SU-DHL-6 (cell line): ENCODE data around the gene DIS3L2.

Experiments used
- EZH2phosphoT487 ChIP-seq: fragments of 200-600 bp; sonication (generic), shearing (Covaris generic); conservative IDR thresholded peaks from 2 replicates; pipeline ENCODE4 v1.6.1; 2018; ENCODE audit warnings: mild to moderate bottlenecking, antibody characterized with exemption, low read length, moderate library complexity, mixed read lengths
- TF ChIP-seq, protein P1 (sequence below): fragments of 200-600 bp; sonication (generic); IDR thresholded peaks from one replicate; pipeline ENCODE4 v1.5.1; 2017; ENCODE audit warnings: antibody characterized with exemption, mild to moderate bottlenecking, low read length, moderate library complexity; ENCODE audit not compliant: insufficient read depth, poor library complexity, severe bottlenecking

DNA sequence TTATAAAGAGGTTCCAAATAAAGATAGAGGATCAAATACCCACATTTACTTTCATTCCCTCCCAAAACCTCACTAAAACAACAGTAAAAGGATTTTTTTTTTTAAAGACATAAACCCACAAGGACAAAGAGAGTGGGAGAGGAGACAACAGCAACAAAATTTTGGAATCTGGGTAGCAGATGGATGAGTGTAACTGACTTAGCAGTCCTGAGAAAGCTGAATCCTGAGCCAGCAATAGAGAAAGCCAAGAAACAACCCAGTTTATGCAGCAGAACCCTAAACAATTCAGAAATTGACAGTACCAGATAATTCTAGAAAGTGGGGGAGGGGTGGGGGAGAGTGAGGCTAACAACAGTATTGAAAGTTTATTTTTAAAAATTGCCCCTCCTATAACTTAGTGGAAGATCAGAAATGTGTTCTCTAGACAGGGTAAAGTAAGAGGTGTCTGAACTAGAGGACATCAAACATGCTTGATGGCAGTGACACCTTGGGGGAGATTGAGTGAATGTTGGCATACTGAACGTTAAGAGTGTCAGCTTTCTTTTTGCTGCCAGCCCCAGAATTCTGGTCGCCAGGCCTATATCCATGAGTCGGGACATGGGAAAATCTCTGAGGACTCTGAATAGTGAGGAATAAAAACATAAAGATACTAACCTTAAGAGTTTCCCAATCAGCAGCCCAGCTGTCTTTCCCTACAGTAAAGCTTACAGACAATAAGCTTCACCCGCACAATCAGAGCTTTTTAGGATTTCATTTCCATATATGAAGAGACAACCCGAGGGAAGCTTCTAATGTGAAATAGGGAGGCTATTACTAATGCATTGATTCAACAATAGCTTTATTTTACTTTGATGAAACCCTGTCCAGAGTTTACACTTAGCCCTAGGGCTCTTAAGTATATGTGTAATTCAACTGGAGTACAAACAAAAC is 289.0 kb downstream of the DIS3L2 start:
- TF ChIP-seq, protein P1, sequence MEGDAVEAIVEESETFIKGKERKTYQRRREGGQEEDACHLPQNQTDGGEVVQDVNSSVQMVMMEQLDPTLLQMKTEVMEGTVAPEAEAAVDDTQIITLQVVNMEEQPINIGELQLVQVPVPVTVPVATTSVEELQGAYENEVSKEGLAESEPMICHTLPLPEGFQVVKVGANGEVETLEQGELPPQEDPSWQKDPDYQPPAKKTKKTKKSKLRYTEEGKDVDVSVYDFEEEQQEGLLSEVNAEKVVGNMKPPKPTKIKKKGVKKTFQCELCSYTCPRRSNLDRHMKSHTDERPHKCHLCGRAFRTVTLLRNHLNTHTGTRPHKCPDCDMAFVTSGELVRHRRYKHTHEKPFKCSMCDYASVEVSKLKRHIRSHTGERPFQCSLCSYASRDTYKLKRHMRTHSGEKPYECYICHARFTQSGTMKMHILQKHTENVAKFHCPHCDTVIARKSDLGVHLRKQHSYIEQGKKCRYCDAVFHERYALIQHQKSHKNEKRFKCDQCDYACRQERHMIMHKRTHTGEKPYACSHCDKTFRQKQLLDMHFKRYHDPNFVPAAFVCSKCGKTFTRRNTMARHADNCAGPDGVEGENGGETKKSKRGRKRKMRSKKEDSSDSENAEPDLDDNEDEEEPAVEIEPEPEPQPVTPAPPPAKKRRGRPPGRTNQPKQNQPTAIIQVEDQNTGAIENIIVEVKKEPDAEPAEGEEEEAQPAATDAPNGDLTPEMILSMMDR: no peak
- TF ChIP-seq EZH2phosphoT487: no peak
